GM18517 (cell line): ENCODE data around the gene HOXB2.
A peak's percentile ranks its signal among the peaks of the same experiment; 100 is the strongest.

ENCODE experiments used
- ATAC-seq: cut with Tn5 transposase; IDR thresholded peaks from one replicate; pipeline ENCODE4 v1.9.1; 2021; ENCODE audit warnings: mild to moderate bottlenecking, moderate library complexity; ENCODE audit not compliant: unreplicated experiment

The HOXB2 gene

GRCh38 chr17:48545022-48545375 is at the start of gene HOXB2:
HOXB2 (minus strand) TSS chr17:48545109; CDS start chr17:48544911, 198 bp downstream.
- no peak for ATAC-seq

- peak; percentile 42 for ATAC-seq
Observed at GRCh38 chr17:48593840-48594537, 49.1 kb upstream of the HOXB2 start.

GRCh38 chr17:48593126-48593829 is 48.4 kb upstream of the HOXB2 start, which contains the start of gene HOXB5:
HOXB5 (minus strand) TSS chr17:48593779; CDS start chr17:48593682, 97 bp downstream.
- ATAC-seq, result no peak

GRCh38 chr17:48592577-48592976 is 47.7 kb upstream of the HOXB2 start:
- ATAC-seq, result no peak

GRCh38 chr17:48592057-48592514 is 47.2 kb upstream of the HOXB2 start:
- ATAC-seq, result no peak

GRCh38 chr17:48591255-48592056 is 46.5 kb upstream of the HOXB2 start:
- ATAC-seq, result no peak

- no peak for ATAC-seq
Observed at GRCh38 chr17:48590607-48591161, 45.8 kb upstream of the HOXB2 start.

GRCh38 chr17:48589831-48590606 is 45.1 kb upstream of the HOXB2 start, which contains the start of gene HOXB3:
HOXB3 (minus strand) TSS chr17:48590241; CDS start chr17:48552474, 37,767 bp downstream.
- ATAC-seq, result no peak

- ATAC-seq, result no peak
Observed at GRCh38 chr17:48589060-48589830, 44.3 kb upstream of the HOXB2 start.

GRCh38 chr17:48588528-48588927 is 43.6 kb upstream of the HOXB2 start:
- ATAC-seq, result no peak

GRCh38 chr17:48588074-48588415 is 43.1 kb upstream of the HOXB2 start:
- no peak for ATAC-seq

- no peak for ATAC-seq
Observed at GRCh38 chr17:48587276-48588073, 42.6 kb upstream of the HOXB2 start.

- ATAC-seq, result no peak
Observed at GRCh38 chr17:48586355-48587258, 41.7 kb upstream of the HOXB2 start.

GRCh38 chr17:48584223-48584741 is 39.4 kb upstream of the HOXB2 start:
- no peak for ATAC-seq

- no peak for ATAC-seq
Observed at GRCh38 chr17:48583708-48584222, 38.9 kb upstream of the HOXB2 start.

GRCh38 chr17:48582750-48583069 is 37.8 kb upstream of the HOXB2 start:
- ATAC-seq, result no peak

- no peak for ATAC-seq
Observed at GRCh38 chr17:48579760-48580554, 35.0 kb upstream of the HOXB2 start.
